Measurements from ENCODE around the gene NOP10. TPM values are rescaled to one million over a fixed set of nuclear protein-coding genes. Genes with fewer than 3 reads are reported as not detected.

NOP10 gene
- total RNA-seq, 1 donor from 2014 or later, result 143 TPM

GRCh38 chr15:34373951-34374350 is 31.0 kb upstream of the NOP10 start:
- TF ChIP-seq CTCF (conservative IDR thresholded peaks at IDR 0.05), result no peak
- peaks cover 3% of the 10 kb centered on the region for H3K36me3 Mint-ChIP-seq
- no peaks in the 10 kb centered on the region for H3K27me3 Mint-ChIP-seq
- no peaks in the 10 kb centered on the region for H3K9me3 Mint-ChIP-seq
- H3K4me3 Mint-ChIP-seq, result no peak overlapping the region
- H3K27ac Mint-ChIP-seq, result no peak overlapping the region
- no peak for DNase-seq (ENCODE audit: extremely low spot score, unreplicated experiment)
- peaks cover 9% of the 10 kb centered on the region for H3K4me1 Mint-ChIP-seq (ENCODE audit: unreplicated experiment)

GRCh38 chr15:34370643-34371042 is 27.7 kb upstream of the NOP10 start:
- H3K4me3 Mint-ChIP-seq, result peak overlapping the region; percentile 60

DNA sequence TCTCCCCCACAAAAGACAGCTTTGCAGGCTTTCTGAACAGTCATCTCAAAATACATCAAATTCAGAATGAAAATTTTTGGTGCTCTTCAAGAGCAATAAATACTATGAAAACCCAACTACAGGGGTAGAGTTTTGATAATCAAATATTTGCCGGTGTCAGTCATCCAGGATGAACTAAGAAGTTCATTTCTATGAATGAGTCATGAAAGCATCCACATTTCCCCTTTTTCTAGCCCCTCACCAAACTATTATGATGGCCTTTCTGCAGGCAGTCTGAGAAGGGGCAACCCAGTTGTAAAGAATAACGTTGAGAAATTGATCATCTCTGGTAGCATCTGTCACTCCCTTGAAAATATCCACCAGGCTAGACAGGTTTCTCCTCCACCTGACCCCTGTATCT is 27.2 kb upstream of the NOP10 start:
- Mint-ChIP-seq H3K27me3 (no peaks in the 10 kb centered on the region), H3K27ac (peak overlapping the region; percentile 43), H3K36me3 (peaks cover 3% of the 10 kb centered on the region), H3K9me3 (no peaks in the 10 kb centered on the region), H3K4me1 (ENCODE audit: unreplicated experiment) (peaks cover 23% of the 10 kb centered on the region), H3K4me3 (peak overlapping the region; percentile 60)
- no peak for DNase-seq (ENCODE audit: extremely low spot score, unreplicated experiment)
- TF ChIP-seq CTCF (conservative IDR thresholded peaks at IDR 0.05), result no peak

More at GRCh38 chr15:34370643-34371042, 27.7 kb upstream of the NOP10 start:
- Mint-ChIP-seq H3K36me3 (peaks cover 3% of the 10 kb centered on the region), H3K4me1 (ENCODE audit: unreplicated experiment) (peaks cover 19% of the 10 kb centered on the region), H3K9me3 (no peaks in the 10 kb centered on the region), H3K27ac (peak overlapping the region; percentile 43), H3K27me3 (no peaks in the 10 kb centered on the region)
- DNase-seq (ENCODE audit: extremely low spot score, unreplicated experiment), result no peak
- TF ChIP-seq CTCF (conservative IDR thresholded peaks at IDR 0.05), result no peak

DNA sequence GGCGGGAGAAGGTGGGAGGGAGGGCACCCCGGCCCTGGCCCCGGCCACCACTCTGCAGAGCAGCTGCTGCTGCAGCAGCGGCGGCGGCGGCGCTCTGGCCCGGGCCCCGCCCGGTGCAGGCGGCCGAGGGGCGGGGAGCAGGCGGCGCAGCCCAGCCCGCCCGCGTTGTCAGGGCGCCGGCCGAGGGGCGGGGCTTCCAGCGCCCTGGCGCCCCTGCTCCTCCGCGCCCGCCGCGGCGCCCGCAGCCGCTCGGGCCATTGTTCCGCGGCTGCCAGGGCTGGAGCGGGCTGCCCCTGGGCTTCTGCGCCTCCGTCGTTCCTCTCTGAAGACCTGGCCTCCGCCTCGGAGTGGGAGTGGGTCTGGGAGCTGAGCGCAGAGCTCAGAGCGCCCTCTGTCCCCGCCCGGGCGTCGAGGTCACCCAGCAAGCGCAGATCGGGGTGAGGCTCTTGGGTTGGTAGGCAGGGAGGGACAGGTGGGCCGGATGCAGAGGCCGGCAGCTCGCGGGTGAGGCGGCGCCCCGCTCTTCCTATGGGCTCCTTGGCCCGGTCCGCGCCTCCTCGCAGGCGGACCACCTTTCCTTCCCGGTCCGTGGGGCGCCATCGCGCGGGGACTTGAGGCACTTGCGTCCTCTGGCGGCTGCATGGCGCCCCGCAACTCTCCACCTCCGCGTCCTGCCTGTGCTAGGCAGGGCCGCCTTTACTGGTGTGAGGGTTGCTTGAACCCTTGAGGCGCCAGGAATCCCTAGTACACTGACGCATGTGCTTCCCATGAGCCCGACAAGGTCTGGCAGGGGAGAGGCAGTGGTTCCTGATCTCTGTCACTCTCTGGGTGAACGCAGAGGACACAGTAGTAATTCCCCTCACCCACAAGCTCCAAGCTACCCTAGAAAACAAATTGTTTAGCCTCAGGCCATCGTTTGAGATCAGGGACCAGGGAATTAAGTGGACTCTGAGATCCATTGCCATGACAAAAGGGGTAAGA is 24.5 kb upstream of the NOP10 start, which contains the start of gene LPCAT4:
Gene LPCAT4, minus strand, starts transcription at position 96 of the 981 bp plus-strand sequence. CDS start 96 bp downstream, outside the sequence.
- peak; percentile 95 for TF ChIP-seq CTCF (conservative IDR thresholded peaks at IDR 0.05)
- Mint-ChIP-seq H3K4me3 (peak within 1 kb of the TSS; percentile 98), H3K27me3 (no peaks in the 10 kb centered on the region)

DNA sequence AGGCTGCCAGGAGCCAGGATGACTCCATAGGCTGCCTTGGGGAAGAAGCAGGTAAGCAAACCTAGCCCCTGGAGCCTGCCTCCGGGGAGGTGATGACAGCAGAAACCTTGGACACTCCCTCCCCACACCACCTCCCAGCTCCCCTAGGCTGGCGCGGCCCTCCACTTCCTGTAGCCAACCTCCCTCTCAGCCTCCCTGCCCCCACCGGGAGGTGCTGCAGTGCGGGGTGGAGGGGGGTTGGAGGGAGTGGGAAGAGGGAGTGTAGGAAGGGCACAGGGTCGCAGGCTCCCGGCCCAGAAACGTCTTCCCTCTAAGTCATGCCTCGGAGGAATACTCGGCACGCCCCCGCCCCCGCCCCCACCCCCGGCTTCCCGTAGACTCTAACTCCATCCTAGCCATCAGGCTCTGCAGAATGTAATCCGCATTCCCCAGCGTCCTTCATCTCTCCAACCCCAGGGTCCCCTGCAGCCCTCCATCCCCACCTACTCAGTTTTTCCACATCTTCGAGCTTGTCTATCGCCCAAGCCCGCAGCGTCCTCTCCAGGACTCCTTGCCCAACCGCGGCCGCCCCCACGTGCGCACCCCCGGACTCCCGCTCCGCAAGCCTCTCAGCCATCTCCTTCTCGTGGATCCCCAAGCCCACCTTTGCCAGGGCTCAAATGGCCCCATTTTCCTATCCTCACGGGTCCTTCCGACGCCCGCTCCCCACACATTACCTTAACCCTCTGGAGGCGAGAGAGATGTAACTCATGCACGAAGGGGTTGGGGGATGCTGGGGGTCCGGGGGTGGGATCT is 23.5 kb upstream of the NOP10 start:
- Mint-ChIP-seq H3K4me1 (ENCODE audit: unreplicated experiment) (peaks cover 35% of the 10 kb centered on the region), H3K27ac (peak overlapping the region; percentile 74), H3K36me3 (peaks cover 13% of the 10 kb centered on the region), H3K27me3 (no peaks in the 10 kb centered on the region), H3K4me3 (peak overlapping the region; percentile 98), H3K9me3 (no peaks in the 10 kb centered on the region)
- no peak for TF ChIP-seq CTCF (conservative IDR thresholded peaks at IDR 0.05)
- no peak for DNase-seq (ENCODE audit: extremely low spot score, unreplicated experiment)

More for the DNA sequence above, 24.5 kb upstream of the NOP10 start, which contains the start of gene LPCAT4:
- peak within 1 kb of the TSS; percentile 91 for H3K27ac Mint-ChIP-seq
- H3K4me1 Mint-ChIP-seq (ENCODE audit: unreplicated experiment), result peaks cover 33% of the 10 kb centered on the region
- no peaks in the 10 kb centered on the region for H3K9me3 Mint-ChIP-seq
- peaks cover 8% of the 10 kb centered on the region for H3K36me3 Mint-ChIP-seq
- DNase-seq (ENCODE audit: extremely low spot score, unreplicated experiment), result peak; percentile 90
